NCI-H82 treated with DMSO at 0.1 percent for 48 hours (cell line): ENCODE data around the gene OR5H14.
"Not testable (repeated sequence)": the region's sequence is repeated elsewhere in the genome, so short reads cannot be mapped to it uniquely, and the experiment has no call there.

Experiments
- DNase-seq: peaks from one replicate; lab custom pipeline; 2025; ENCODE audit not compliant: unreplicated experiment; lab: John Stamatoyannopoulos, UW

OR5H14 gene

DNA sequence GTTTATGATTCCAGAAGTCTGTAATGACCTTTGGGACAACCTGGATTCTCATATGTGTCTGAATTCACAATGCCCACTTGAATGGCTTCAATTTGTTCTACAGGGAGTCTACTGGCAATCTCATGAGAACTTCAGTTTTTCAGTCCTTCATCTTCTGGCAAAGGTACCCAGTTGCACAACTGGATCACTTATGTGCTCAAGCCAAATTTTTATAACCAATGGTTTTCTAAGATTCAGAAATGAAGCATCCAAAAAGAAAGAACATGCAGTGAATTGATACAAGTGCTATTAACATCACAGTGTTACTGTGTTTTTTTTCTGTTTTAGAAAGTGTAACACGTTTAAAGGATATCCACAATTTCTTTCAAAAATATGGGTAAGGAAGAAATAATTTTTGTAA, at the start of gene OR5H14:
TSS of gene OR5H14 (plus strand) at position 301 of the 400 bp plus-strand sequence. CDS start 1,907 bp downstream, outside the sequence.
- DNase-seq = no peak

DNA sequence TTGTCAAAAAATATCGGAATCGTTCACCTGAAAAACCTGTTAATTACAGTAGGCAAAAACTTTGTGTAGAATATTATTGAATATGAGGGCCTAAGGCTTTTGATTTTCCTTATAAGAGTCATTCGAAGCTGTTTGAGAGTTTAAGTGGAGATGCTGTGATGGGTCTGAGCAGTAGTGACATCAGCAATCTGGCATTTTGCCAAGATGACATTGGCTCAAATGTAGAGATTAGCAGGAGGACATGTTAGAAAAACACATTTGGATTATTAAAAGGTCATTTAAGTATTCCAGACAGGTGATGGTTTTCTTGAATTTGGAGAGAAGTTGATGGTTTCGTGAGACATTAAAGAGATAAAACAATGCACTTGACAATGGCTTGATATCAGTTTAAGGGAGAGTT, 47.4 kb upstream of the OR5H14 start:
- DNase-seq = peak; percentile 15

DNA sequence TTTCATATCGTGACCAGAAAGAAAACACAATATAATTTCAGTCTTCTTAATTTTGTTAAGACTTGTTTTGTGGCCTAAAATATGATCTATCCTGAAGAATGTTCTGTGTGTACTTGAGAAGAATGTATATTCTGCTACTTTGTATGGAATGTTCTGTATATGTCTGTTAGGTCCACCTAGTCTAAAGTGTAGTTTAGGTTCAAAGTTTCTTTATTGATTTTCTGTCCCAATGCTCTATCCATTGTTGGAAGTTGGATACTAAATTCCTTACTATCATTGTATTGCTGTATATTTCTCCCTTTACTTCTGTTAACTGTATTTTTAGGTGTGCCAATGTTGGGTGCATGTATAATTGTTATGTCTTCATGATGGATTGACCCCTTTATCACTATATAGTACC, 39.1 kb upstream of the OR5H14 start:
- DNase-seq = no peak

DNA sequence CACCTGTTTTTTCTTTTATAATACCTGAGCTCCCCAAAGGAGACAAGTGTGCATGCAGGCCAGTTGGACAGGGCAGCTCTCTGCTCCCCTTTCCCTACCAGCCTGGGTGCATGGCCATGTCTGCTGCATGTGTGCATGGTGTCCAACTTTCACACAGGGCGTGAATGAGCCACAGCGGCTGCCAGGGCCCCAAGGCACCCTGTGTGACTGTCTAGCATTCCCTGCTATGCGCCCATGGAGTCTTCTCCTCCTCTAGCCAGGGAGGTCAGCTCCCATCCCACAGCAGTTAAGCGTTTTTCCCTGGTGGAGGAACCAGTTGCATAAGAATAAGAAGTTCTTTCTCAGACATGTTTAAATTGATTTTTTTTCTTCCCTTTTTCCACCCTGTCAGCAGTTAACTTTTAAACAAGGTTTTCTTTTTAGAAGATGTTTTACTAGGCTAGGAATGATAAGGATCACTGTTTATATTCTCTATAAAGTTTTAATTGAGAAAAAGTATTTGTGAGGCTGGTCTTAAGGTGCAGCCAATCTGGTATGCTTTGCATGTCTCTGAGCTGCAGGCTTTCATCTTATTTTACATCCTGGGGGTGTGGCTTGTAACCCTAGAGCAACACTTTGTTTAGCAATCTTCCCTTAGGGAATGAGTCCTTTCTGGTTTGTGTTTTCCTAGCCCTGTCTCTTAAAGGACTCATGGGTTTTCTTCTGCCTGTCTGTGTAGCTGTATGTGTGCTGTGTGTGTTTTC, 37.3 kb upstream of the OR5H14 start:
- no peak for DNase-seq

DNA sequence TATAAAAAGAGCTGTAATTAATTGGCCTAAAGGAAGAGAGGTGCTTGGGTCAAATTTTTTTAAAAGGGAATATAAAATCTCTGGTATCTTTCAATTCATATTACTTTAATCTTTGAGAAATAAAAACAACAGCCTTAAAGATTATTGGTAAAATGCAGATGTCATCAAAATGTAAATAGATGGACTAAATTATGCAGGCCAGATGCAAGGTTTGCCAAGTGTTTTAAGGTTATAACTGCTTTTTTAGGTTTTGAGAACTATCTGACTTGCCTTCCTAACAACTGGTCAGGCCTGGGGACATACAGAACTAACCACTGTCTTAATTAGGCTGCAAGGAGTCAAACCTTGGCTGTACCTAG, 36.8 kb upstream of the OR5H14 start:
- no peak for DNase-seq

DNA sequence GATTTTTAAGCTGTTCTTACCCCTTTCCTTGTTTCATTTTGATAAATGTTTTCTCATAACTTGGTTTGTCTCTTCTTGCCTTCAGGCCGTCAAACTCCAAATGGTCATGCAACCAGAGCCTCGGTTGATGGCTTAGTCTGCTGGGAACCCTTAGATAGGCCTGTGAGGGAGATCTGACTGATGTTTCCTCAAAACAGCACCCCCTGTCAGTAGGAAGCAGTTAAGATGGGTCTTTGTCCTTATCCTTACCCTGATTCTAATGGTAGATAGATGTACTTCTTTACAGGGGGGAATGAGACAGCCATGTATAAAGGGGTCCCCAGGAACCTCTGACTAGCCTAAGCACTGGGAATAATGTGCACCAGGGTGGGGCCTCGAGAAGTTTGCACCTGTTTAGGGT, 33.0 kb upstream of the OR5H14 start:
- DNase-seq = no peak

DNA sequence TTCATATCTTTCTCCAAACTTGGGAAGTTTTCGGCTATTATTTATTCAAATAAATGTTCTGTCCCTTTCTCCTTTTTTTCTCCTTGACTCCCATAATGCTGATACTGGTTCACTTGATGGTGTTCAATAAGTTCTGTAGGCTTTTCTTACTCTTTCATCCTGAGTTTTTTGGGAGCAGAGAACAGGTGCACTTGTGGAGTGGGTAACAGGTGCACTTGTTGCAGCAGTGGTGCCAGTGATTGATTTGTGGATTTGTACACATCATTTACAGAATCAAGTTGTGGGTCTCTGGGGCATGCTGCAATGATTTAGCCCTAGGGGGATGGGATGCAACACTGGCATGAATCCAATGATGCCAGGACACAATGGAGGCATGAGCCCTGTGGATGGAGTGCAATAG, 31.6 kb upstream of the OR5H14 start:
- no peak for DNase-seq

DNA sequence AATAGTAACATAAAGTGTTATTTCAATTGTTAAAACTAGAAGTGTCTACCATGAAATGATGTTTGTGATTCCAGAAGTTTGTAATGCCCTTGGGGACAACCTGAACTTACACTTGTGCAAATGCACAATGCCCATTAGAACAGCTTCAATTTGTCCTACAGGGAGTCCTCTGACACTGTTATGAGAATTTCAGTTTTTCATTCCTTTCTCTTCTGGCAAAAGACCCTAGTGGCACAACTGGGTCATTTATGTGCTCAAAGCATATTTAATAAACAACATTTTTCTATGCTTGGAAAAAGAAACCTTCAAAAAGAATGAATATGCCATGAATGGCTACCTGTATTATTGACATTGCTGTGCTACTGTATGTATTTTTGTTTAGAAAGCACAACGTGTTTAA, 16.9 kb upstream of the OR5H14 start, which contains the start of gene OR5H1:
TSS of gene OR5H1 (plus strand) at position 301 of the 400 bp plus-strand sequence. CDS start 1,977 bp downstream, outside the sequence.
- DNase-seq = no peak

DNA sequence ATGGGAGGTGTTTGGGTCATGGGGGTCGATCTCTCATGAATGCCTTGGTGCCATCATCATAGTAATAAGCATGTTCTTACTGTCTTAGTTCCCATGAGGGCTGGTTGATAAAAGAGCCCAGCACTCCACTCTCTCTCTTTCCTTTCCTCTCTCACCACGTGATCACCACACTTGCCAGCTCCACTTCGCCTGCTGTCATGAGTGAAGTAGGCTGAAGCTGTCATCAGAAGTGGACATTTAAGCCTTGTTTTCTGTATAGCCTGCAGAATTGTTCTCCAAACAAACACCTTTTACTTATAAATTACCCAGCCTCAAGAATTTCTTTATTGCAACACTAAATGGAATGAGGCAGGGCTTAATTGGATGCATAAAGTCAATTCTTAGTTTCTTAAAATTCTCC, 10.6 kb upstream of the OR5H14 start:
- no peak for DNase-seq

DNA sequence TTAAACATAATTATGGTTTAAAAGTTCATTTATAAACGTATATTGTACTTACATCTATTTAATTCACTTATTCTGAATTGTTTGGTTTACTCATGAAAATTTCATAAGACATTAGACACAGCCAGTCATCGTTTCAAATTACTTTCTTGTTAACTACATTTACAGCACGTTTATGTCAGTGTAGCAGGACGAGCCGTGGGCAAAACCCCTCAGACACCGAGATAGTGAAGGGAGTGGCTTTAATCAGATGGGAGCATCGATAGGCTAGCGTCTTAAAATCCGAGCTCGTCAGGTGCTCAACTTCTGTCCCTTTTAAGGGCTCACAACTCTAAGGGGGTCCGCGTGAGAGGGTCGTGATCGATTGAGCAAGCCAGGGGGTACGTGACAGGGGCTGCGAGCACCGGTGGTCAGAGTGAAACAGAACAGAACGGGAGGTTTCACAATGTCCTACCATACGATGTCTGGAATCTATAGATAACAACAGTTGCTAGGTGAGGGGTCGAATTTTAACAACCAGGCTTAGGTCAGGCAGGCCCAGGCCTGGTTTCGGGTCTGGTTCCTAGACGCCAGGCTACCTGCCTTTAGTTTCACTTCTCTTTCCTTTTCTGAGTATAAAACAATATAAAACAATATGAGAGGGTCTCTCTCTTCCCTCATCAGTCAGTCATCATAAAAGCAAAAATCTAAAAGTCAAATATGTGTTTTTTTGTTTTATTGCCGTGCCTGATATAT, 9.3 kb upstream of the OR5H14 start:
- not testable (repeated sequence) for DNase-seq

DNA sequence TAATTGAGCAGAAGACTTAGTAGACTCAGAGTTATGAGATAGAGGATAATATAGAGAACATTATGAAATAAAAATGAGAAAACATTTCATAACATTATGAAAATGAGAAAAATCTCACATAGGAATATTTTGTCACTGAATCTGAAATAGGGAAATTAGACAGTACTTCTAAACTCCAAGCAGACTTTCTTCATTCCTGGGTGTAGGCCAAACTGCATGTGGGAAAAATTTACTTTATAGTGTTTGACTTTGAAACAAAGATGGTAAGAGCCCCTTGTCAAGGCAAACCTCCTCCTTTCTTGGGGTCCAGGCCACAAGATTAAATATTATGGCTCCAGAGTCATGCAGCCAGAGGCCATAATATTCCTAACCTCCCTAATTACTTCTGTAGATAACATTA, 6.7 kb upstream of the OR5H14 start:
- no peak for DNase-seq

DNA sequence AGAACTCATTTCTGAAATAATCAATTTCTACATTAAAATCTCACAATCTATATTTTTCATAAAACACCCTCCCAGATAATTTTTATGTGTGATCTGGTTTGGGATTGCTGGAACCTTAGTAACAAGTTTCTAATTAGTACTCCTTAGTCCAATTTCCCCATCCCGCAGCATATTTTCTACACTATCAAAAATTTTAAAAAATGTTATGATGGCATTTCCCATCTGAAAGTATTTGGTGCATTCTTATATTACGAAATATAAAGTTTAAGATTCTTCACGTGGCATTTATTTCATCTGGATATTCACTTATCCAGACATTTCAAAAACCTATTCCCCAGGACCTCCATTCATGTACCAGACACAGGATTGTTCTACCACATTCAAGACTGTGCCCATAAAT, 1.5 kb downstream of the OR5H14 start:
- no peak for DNase-seq

DNA sequence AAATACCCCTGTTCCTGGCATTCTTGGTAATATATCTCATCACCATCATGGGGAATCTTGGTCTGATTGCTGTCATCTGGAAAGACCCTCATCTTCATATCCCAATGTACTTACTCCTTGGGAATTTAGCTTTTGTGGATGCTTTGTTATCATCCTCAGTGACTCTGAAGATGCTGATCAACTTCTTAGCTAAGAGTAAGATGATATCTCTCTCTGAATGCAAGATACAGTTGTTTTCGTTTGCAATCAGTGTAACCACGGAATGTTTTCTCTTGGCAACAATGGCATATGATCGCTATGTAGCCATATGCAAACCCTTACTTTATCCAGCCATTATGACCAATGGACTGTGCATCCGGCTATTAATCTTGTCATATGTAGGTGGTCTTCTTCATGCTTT, 2.2 kb downstream of the OR5H14 start:
- DNase-seq = not testable (repeated sequence)

DNA sequence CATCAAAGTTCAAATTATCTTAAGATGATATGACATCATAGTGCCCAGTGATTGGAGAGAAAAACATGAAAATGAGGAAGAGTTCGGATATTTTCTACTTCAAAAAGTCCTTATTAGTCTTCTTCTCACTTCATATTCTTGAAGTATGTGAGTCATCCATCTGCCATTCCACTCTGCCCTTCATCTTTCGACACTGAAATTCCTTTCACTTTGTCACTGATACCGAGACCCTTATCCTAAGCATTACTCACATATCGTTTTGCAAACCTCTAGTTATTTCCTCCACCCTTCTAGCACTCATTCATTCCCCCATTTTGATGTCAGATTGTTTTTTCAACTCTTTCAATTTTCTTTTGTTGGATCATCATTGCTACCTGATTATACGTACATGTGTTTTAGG, 4.0 kb downstream of the OR5H14 start:
- no peak for DNase-seq

DNA sequence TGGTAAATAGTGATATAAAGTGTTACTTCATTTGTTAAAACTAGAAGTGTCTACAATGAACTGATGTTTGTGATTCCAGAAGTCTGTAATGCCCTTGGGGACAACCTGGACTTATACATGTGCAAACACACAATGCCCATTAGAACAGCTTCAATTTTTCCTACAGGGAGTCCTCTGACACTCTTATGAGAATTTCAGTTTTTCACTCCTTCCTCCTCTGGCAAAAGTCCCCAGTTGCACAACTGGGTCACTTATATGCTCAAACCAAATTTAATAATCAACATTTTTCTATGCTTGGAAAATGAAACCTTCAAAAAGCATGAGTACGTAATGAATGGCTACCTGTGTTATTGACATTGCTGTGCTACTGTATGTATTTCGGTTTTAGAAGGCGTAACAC, 19.1 kb downstream of the OR5H14 start, which contains the start of gene OR5H15:
TSS of gene OR5H15 (plus strand) at position 301 of the 400 bp plus-strand sequence. CDS start 2,004 bp downstream, outside the sequence.
- DNase-seq = no peak

DNA sequence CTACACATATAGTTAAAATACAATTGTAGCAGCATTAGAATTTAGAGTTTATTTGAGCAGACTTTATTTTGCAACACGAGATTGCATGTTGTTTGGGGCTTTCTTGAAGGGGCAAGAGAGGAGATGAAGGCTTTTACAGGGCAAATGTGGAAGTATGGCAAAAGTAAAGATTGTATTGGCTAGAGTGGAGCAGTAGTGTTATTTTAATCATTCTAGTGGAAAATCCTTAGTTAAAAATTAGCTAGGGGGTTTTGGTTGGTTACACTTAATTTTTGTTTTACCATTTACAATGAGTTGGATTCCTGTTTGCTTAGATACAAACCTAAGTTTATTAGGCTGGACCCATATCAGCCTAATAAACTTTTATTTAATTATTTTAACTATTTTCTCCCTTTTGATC, 23.8 kb downstream of the OR5H14 start:
- DNase-seq = no peak

DNA sequence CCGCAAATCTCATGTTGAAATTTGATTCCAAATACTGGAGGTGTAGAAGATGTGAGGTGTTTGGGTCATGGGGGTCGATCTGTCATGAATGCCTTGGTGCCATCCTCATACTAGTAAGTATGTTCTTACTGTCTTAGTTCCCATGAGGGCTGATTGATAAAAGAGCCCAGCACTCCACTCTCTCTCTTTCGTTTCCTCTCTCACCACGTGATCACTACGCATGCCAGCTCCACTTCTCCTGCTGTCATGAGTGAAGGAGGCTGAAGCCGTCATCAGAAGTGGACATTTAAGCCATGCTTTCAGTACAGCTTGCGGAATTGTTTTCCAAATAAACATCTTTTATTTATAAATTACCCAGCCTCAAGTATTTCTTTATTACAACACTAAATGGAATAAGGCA, 25.3 kb downstream of the OR5H14 start:
- no peak for DNase-seq

DNA sequence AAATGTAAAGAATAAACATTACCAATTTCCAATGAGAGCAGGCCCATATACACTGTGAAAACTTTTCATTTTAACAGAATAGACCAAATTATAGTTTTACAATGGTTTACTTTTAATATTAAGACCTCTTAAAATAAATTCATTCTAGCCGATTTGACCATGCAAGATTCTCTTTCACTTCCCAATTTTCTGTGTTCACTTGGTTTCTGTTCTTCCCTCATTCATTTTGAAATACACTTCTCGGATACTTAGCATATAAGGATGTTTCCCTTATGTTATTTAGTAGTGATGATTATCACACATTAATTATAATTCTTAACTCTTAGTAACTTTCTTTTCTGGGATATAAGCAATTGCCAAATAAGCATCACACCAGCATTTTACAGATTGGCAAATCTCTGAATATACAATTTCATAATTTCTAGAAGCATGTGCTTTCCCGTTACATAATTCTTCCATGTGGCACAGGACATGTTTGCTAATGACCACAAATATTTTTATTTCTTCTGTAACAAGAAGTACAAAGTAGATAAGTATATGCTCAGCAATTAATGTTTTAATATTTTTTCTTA, 33.1 kb downstream of the OR5H14 start:
- no peak for DNase-seq

DNA sequence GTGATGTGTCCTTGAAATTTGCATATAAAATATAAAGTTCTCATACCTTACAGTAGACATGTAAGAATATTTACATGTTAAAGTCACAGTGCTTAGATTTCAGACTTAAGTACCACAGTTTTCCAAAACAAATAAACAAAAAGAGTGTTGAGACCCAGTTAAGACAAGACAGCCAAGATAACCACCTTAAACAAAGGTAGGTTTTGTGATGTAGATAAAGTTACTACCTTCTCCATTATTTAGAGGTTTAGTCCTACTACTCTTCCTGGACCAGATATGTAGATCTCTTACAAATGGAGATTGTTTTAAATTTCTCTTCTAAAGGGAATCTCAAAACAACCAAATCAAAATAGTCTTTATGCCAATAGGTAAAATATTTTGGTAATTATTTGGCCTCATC, 34.9 kb downstream of the OR5H14 start:
- no peak for DNase-seq

DNA sequence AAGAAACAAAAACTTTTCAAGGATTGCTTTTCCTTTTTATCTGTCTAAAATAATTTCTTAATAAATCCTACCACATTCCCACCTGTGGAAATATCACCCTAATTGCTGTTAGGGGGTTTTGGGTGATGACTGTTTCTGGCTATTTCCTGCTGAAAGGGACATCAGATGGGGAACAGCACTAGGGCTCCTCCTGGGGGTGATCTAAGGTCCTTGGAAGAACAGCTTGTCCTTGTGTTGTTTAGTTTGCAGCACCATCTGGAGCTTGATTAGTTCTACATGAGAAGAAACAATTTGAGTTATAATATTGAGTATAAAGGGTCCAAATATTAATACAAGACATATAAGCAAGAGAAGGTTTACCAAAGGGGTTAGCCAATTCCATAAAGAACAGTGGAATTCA, 37.9 kb downstream of the OR5H14 start:
- DNase-seq = peak; percentile 9

DNA sequence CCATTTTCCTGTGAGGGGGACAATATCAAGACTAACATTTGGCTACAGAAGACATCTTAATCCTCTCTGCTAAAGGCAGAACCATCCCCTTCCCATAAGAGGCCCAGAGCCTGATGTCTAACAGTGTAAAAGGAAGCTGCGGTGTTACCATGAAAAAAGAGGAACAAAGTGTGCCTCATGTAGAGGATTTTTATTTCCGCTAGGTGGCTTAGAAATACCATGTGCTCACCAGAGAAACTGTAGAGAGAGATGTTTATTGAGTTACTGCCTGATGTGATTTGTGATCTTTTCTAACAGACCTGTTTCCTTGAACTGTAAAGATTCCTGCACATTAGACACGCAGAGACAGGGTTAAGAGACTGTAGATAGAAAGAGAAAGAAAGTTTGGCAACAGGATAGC, 41.3 kb downstream of the OR5H14 start:
- peak; percentile 38 for DNase-seq

DNA sequence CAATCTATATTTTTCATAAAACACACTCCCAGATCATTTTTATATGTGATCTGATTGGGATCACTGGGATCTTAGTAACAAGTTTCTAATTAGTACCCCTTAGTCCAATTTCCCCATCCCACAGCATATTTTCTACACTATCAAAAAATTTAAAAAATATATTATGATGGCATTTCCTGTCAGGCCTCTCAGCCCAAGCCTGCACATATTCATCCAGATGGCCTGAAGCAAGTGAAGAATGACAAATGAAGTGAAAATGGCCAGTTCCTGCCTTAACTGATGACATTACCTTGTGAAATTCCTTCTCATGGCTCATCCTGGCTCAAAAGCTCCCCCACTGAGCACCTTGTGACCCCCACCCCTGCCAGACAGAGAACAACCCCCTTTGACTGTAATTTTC, 43.6 kb downstream of the OR5H14 start:
- DNase-seq = not testable (repeated sequence)
